ENCODE data around the gene ABCC10.

DNA sequence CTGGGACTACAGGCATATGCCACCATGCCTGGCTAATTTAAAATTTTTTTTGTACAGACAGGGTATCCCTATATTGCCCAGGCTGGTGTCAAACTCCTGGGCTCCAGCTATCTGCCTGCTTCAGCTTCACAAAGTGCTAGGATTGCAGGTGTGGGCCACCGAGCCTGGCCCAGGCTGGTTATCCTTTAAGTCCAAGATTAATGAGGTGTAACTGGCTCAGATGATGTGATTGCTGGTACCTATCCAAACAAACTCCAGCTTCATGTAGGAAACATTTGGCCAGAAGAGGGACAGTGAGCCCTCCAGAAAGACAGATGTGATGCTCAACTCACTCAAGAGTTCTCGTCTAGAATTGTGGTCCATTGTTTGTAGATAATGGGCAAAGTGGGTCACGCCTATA, 48.7 kb upstream of the ABCC10 start:
- no peak for TF ChIP-seq EZH2 (IDR thresholded peaks at IDR 0.05)
- no peak for TF ChIP-seq POLR2AphosphoS5 (IDR thresholded peaks at IDR 0.05; ENCODE audit: borderline replicate concordance, low read depth, low read length)
- TF ChIP-seq FOXP2 (optimal IDR thresholded peaks at IDR 0.05; ENCODE audit: control extremely low read depth, extremely low read length, insufficient read depth) = no peak

Data from SK-N-MC (cell line).